ENCODE data around the gene ZNF766.

DNA sequence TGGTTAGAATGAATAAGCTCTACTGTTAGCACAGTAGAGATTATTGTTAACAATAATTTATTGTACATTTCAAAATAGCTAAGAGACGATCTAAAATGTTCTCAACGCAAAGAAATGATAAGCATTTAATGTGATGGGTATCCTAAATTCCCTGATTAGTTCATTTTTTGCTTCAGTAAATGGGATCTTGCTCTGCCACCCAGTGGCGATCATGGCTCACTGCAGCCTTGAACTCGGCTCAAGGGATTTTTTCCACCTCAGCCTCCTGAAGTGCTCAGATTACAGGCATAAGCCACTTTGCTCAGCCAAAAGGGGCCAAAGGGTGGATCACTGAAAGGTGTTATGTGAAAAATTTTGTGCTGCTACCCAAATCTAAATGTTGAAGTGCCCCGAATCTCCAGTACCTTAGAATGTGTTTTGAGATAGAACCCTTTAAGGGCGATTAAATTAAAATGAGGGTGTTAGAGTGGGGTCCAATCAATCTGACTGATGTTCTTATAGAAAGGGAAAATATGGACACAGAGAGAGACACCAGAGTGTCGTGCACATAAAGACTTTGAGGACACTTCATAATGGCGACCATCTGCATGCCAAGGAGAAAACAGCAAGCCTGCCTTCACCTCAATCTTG lies 31.5 kb upstream of the ZNF766 start:
- TF ChIP-seq, protein P1, sequence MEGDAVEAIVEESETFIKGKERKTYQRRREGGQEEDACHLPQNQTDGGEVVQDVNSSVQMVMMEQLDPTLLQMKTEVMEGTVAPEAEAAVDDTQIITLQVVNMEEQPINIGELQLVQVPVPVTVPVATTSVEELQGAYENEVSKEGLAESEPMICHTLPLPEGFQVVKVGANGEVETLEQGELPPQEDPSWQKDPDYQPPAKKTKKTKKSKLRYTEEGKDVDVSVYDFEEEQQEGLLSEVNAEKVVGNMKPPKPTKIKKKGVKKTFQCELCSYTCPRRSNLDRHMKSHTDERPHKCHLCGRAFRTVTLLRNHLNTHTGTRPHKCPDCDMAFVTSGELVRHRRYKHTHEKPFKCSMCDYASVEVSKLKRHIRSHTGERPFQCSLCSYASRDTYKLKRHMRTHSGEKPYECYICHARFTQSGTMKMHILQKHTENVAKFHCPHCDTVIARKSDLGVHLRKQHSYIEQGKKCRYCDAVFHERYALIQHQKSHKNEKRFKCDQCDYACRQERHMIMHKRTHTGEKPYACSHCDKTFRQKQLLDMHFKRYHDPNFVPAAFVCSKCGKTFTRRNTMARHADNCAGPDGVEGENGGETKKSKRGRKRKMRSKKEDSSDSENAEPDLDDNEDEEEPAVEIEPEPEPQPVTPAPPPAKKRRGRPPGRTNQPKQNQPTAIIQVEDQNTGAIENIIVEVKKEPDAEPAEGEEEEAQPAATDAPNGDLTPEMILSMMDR (IDR thresholded peaks at IDR 0.05) = peak; percentile 79 to 94 (median 89)
- TF ChIP-seq POLR2A (IDR thresholded peaks at IDR 0.05) = no peak

All from adrenal gland (tissue), 5 donors.